ENCODE measurements around the gene NPAS3.

- no peak for TF ChIP-seq CTCF (conservative IDR thresholded peaks at IDR 0.05; ENCODE audit: low read depth, low read length)
- no peak for TF ChIP-seq EZH2 (IDR thresholded peaks at IDR 0.05; ENCODE audit: borderline replicate concordance, low read depth, low read length, poor library complexity, severe bottlenecking)
These were observed 164.8 kb downstream of the NPAS3 start for GRCh38 chr14:33103489-33103888.
